ENCODE data around the gene HOMER2. TPM values are rescaled to one million over a fixed set of nuclear protein-coding genes. Genes with fewer than 3 reads are reported as not detected.

The HOMER2 gene
- total and polyA plus RNA-seq, 9 of the 15 experiments (the other 6 are each of a cell fraction or from before 2014, with no cell fraction given) = 0.13 to 0.47 (median 0.29) TPM; not detected in 1

- TF ChIP-seq TOE1 (IDR thresholded peaks at IDR 0.05; ENCODE audit: borderline replicate concordance) (peak; percentile 32; the same call in 1 of the 2 replicates), TOE1 (CRISPR knock-in tag; IDR thresholded peaks at IDR 0.05; ENCODE audit: borderline replicate concordance, low read depth) (no peak), FOSL1 (tag; conservative IDR thresholded peaks at IDR 0.05) (no peak), SMARCB1 (IDR thresholded peaks at IDR 0.05; ENCODE audit: insufficient read length, low read depth) (no peak), TRIM28 (IDR thresholded peaks at IDR 0.05) (no peak), POU5F1 (IDR thresholded peaks at IDR 0.05; ENCODE audit: borderline replicate concordance, low read depth, low read length, partially characterized antibody) (no peak), ZNF764 (CRISPR knock-in tag; IDR thresholded peaks at IDR 0.05; ENCODE audit: low read depth) (no peak), GTF2E2 (tag; IDR thresholded peaks at IDR 0.05) (no peak), DPF2 (IDR thresholded peaks at IDR 0.05) (no peak), MAFF (IDR thresholded peaks at IDR 0.05; ENCODE audit: low read length) (no peak), IFI16 (CRISPR knock-in tag; IDR thresholded peaks at IDR 0.05) (no peak), ILK (tag; IDR thresholded peaks at IDR 0.05; ENCODE audit: borderline replicate concordance, low read depth) (no peak), PRDM10 (IDR thresholded peaks at IDR 0.05; ENCODE audit: partially characterized antibody) (no peak), XRCC5 (IDR thresholded peaks at IDR 0.05; ENCODE audit: low read depth, low read length) (no peak), SRSF3 (IDR thresholded peaks at IDR 0.05; ENCODE audit: insufficient read depth, low read length) (no peak), ZNF408 (CRISPR knock-in tag; IDR thresholded peaks at IDR 0.05; ENCODE audit: low read depth) (no peak), ZKSCAN8 (CRISPR knock-in tag; IDR thresholded peaks at IDR 0.05) (no peak), TAF7 (tag; IDR thresholded peaks at IDR 0.05) (no peak; the same call in 1 of the 2 replicates), ZNF668 (CRISPR knock-in tag; IDR thresholded peaks at IDR 0.05) (no peak), ZNF707 (CRISPR knock-in tag; conservative IDR thresholded peaks at IDR 0.05) (no peak), ZSCAN29 (IDR thresholded peaks at IDR 0.05) (no peak), FOXJ3 (CRISPR knock-in tag; IDR thresholded peaks at IDR 0.05) (no peak), SRSF9 (IDR thresholded peaks at IDR 0.05; ENCODE audit: borderline replicate concordance, low read depth, low read length) (no peak), ZNF561 (CRISPR knock-in tag; conservative IDR thresholded peaks at IDR 0.05) (no peak), SNAPC5 (CRISPR knock-in tag; IDR thresholded peaks at IDR 0.05) (no peak), NFXL1 (CRISPR knock-in tag; IDR thresholded peaks at IDR 0.05) (peak; percentile 79; the same call in 1 of the 2 replicates), CBX8 (IDR thresholded peaks at IDR 0.05; ENCODE audit: borderline replicate concordance, extremely low read depth, low read depth, low read length, poor library complexity, severe bottlenecking) (no peak)
These were observed 33.3 kb upstream of the HOMER2 start, which contains the start of gene RAMAC (continued) for GRCh38 chr15:82985688-82986441.

All from K562 (cell line).